Muscle of leg (tissue), 11 donors: Measurements from ENCODE around the gene KIRREL3. TPM values are rescaled to one million over a fixed set of nuclear protein-coding genes. Genes with fewer than 3 reads are reported as not detected.

ENCODE experiments used
- DNase-seq: peaks from one replicate; pipeline ENCODE4 v3.0.0; 2013
- H3K27ac ChIP-seq: one replicate; pipeline ENCODE4 v1.5.1; 2013; ENCODE audit warnings: mild to moderate bottlenecking, low read length, control low read depth
- H3K27me3 ChIP-seq: one replicate; pipeline ENCODE4 v1.6.1; 2013; ENCODE audit warnings: low read length; ENCODE audit not compliant: control insufficient read depth, insufficient read depth
- H3K36me3 ChIP-seq: one replicate; pipeline ENCODE4 v1.6.1; 2013; ENCODE audit warnings: low read length; ENCODE audit not compliant: control insufficient read depth, insufficient read depth
- H3K4me1 ChIP-seq: one replicate; pipeline ENCODE4 v1.6.1; 2013; ENCODE audit warnings: low read length; ENCODE audit not compliant: control insufficient read depth, insufficient read depth
- H3K4me3 ChIP-seq: one replicate; pipeline ENCODE4 v1.5.1; 2013; ENCODE audit warnings: low read length, control low read depth
- H3K9me3 ChIP-seq: replicated peaks from 2 replicates; pipeline ENCODE4 v1.6.1; 2013; ENCODE audit warnings: low read depth, low read length; ENCODE audit not compliant: control insufficient read depth
- WGBS: methylation state at CpG from one replicate; pipeline ENCODE4 v1.1.5; 2013; ENCODE audit warnings: missing lambda C conversion rate; ENCODE audit not compliant: insufficient coverage; 5-methylcytosine and 5-hydroxymethylcytosine counted together
- polyA plus RNA-seq, 8 donors: library from polyadenylated mRNA; unstranded; fragments of 120-200 nt; gene quantifications; one replicate each; pipeline versions ENCODE4 v1.2.1 to v1.2.3, GENCODE V29; 2013; ENCODE audit warnings: inconsistent platforms in 1 of 8, low replicate concordance in 1 of 8; ENCODE audit not compliant: insufficient read length in 8 of 8, insufficient read depth in 1 of 8
- total RNA-seq: library from RNA; stranded (reverse); fragments of 120-200 nt; gene quantifications from one replicate; pipeline ENCODE4 v1.2.4, GENCODE V29; 2013

The KIRREL3 gene
- total and polyA plus RNA-seq, 9 donors, result 0.27 to 1.8 (median 0.93) TPM

DNA sequence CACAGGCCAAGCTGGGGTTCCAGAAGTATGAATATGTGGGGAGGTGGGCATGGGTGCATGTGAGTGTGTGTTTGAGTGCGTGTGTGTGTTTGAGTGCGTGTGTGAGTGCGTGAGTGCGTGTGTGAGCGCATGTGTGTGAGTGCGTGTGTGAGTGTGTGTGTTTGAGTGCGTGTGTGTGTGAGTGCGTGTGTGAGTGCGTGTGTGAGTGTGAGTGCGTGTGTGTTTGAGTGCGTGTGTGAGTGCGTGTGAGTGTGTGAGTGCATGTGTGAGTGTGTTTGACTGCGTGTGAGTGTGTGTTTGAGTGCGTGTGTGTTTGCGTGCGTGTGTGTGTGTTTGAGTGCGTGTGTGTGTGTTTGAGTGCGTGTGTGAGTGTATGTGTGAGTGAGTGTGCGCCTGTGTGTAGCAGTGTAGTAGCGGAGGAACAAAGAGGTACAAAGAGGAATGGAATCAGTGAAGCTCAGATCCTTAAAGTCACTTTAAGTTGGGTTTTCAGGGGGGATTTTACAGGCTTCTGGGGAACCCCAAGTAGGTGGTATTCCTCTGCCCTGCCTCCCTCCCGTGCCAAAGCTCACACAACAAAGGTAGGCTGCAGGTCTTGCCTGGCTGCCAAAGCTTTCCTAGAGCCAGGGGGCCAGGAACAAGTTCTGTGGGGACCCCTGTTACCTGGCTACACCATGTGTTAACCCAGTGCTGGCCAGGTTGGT lies 137.1 kb downstream of the KIRREL3 start:
- no peak overlapping the region for H3K4me3 ChIP-seq
- H3K27me3 ChIP-seq, result peaks cover 16% of the 10 kb centered on the region
- no peak for DNase-seq
- H3K36me3 ChIP-seq, result no peaks in the 10 kb centered on the region
- H3K9me3 ChIP-seq, result no peaks in the 10 kb centered on the region
- H3K27ac ChIP-seq, result no peak overlapping the region
- 72% methylated on average over 20 of the region's 21 CpGs for WGBS
- no peaks in the 10 kb centered on the region for H3K4me1 ChIP-seq

DNA sequence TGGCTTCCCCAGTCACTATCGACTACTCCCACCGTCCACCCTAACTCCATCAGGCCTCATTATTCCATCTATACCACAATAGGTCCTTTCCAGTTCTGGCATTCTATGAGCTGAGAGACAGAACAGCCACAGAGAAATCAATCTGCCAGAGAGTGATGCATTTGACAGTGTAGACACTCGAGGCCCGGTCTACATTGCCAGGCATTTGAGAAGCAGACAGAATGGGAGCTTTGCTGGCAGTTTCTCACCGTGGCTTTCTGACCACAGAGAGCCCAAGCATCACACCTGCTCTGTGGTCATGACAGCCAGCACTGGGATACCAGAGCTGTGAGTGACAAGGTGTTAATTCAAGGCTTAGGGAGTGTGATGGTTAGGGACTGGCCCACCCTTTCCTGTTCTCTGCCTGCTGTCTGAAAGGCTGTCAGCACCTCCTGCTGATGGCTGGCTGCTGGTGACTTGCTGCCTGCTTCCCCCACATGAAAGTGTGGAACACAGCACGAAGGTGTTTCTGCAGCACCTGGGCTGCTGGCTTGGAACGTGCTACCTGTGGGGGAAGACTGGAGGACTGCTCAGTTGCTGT lies 137.8 kb downstream of the KIRREL3 start:
- no peak for DNase-seq
- Histone ChIP-seq H3K27ac (no peak overlapping the region), H3K9me3 (no peaks in the 10 kb centered on the region), H3K36me3 (no peaks in the 10 kb centered on the region), H3K4me1 (no peaks in the 10 kb centered on the region), H3K27me3 (peaks cover 16% of the 10 kb centered on the region), H3K4me3 (no peak overlapping the region)
- 39% methylated on average over 7 of the region's 7 CpGs for WGBS

DNA sequence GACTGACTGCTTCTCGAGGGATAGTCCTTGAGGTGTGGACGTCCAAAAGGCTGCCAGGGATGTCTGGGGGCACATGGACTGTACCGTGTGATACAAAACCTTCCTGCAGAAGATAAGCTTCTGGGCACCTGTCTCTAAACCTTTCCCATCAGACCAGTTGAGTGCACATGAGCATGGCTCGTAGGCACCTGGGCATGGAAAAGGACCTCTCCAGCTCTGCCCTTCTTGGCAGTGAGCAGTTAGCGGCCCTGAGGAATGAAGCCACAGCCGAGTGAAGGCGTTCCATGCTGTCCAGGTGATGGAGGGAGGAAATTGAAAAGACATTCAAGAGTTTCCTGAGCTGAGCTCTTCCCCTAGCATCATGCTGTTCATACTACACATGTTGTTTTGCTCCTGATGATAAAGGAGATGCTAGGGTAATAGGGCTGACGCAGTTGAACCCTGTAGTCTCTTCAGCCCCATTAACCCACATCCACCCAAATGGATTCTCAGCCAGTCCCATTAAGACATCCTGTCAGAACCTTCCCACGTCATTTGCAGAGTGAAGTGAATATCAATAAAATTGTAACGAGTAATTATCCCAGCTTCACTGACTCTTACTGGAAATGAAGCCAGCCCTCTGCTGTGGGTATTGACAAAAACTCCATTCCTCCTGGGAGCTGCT lies 138.6 kb downstream of the KIRREL3 start:
- 88% methylated on average over 6 of the region's 10 CpGs for WGBS
- no peak for DNase-seq
- no peak overlapping the region for H3K27ac ChIP-seq
- no peaks in the 10 kb centered on the region for H3K36me3 ChIP-seq
- H3K4me1 ChIP-seq, result no peaks in the 10 kb centered on the region
- H3K4me3 ChIP-seq, result no peak overlapping the region
- no peaks in the 10 kb centered on the region for H3K9me3 ChIP-seq
- peaks cover 15% of the 10 kb centered on the region for H3K27me3 ChIP-seq

DNA sequence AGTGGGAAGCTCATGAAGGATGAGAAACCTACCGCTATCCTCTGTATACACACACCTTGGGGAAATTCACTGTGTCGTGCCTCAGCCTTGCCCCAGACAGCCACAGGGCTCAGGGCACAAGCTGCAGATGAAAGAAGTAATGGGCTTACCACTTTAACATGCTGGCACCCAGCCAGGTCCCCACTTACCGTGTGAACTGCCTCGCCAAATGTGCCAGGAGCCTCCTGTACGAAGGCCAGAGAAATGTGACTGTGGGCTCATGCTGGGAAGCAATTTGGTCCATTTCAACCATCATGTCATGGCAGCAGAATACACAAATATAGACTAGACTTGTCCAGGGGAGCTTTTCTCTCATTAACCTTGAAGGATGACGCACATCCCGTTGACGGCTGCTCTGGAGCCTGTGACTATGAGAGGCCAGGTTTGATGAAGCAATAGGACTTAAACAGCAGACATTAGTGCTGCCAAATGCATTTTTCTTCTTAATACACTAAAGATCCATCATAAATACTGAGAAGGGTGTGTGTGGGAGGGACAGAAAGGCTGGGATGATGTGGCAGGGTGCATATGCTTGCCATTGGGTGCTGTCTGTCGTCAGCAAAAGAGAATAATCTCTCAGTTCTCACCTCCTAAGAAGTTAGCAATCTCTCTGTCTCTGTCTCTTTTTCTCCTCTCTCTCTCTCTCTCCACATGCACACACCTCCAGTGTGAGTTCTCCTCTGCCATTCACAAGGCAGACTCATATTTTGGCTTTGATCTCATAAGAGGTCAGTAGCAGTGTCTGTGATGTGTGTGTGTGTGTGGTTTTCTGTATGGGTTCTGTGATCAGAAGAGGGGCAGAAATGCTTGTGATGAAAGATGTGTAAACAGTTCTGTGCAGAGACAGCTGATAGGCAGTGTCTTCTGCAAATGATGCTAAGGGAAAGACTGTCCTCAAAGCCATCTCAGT lies 142.4 kb downstream of the KIRREL3 start:
- Histone ChIP-seq H3K9me3 (no peaks in the 10 kb centered on the region), H3K36me3 (no peaks in the 10 kb centered on the region), H3K27me3 (peaks cover 9% of the 10 kb centered on the region), H3K4me3 (no peak overlapping the region), H3K4me1 (no peaks in the 10 kb centered on the region), H3K27ac (no peak overlapping the region)
- WGBS, result 43% methylated on average over 4 of the region's 9 CpGs
- DNase-seq, result no peak

DNA sequence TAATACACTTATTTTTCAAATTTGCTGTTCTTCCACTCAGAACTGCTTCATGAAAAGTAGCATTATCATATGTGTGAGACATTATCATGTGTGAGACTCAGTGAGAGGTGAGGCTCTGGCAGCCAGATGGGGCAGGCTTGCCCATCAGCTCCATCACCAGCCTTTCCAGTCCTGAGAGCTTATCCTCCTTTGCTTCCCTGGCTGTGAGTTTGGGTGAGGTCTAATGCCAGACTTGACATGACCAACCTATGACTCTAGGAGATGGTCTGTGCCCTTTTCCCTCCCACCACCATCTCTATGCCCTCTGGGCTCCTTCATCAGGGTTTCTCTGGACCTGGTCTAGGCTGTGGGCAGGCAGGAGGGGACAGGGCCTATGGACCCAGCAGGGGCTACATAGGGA lies 145.0 kb downstream of the KIRREL3 start:
- Histone ChIP-seq H3K4me3 (no peak overlapping the region), H3K9me3 (no peaks in the 10 kb centered on the region), H3K27ac (no peak overlapping the region), H3K4me1 (no peaks in the 10 kb centered on the region), H3K36me3 (no peaks in the 10 kb centered on the region), H3K27me3 (peaks cover 2% of the 10 kb centered on the region)
- DNase-seq, result no peak

DNA sequence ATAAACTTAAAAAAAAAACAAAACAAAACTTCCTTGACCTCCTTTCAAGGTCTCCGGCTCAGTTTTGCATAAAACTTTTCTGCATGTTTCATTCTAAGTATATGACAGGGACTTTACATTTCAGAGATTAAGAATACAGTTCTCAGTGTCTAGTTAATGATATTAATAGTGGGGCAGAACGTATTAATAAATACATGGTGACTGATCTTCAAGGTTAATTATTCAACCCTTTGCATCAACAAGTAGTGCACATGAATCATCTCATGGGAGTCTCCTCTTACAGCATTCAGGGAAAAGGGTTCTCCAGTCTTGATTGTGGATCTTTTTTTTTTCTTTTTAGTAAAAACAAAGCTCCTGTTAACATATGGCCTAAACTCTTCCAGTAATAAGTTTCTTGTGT lies 146.8 kb downstream of the KIRREL3 start:
- Histone ChIP-seq H3K9me3 (no peaks in the 10 kb centered on the region), H3K27ac (no peak overlapping the region), H3K4me1 (no peaks in the 10 kb centered on the region), H3K36me3 (no peaks in the 10 kb centered on the region), H3K4me3 (no peak overlapping the region), H3K27me3 (peaks cover 6% of the 10 kb centered on the region)
- DNase-seq, result no peak
- no CpG with 5 or more reads among the region's 2 CpGs for WGBS

DNA sequence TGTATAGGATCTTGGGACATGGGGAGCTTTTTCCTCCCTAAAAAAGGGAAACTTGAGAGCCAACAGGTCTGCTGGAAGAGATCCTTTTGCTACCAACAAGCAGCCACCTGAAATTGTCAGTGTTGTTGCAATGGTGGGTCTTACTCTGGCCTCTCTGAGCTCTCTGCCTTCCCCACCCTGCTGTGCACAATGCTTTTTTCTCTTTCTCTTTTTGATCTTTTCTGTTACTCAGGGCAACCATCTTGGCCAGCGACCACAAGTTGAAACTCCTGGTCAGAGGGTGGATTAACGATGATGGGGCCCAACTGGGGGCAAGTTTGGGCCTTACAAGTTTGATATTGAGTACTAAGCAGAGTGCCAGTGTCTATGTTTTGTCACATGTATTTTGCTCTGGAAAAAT lies 155.8 kb downstream of the KIRREL3 start:
- no peaks in the 10 kb centered on the region for H3K4me1 ChIP-seq
- DNase-seq, result no peak
- no peaks in the 10 kb centered on the region for H3K27me3 ChIP-seq
- H3K36me3 ChIP-seq, result no peaks in the 10 kb centered on the region
- no peak overlapping the region for H3K27ac ChIP-seq
- H3K9me3 ChIP-seq, result no peaks in the 10 kb centered on the region
- no peak overlapping the region for H3K4me3 ChIP-seq
- 78% methylated on average over 1 of the region's 2 CpGs for WGBS

DNA sequence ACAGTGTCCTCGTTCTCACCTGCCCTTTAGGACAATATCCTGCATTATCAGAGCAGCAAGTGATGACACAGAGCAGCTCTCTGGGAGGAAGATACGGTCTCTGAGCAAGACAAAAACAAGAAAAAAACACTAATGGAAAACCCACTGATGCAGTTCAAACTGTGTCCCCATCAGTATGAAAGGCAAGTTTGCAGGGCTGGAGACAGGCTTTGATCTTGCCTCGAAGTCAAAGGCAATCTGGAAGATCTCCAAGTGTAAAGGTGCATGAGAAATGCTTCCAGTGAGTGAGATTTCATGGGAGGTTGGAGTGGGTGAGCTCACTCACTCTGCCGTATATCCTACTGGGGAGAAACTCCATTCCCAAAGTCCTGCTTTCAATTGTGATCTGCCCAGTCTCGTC lies 157.5 kb downstream of the KIRREL3 start:
- H3K9me3 ChIP-seq, result no peaks in the 10 kb centered on the region
- no peaks in the 10 kb centered on the region for H3K27me3 ChIP-seq
- H3K27ac ChIP-seq, result no peak overlapping the region
- H3K36me3 ChIP-seq, result no peaks in the 10 kb centered on the region
- H3K4me1 ChIP-seq, result no peaks in the 10 kb centered on the region
- H3K4me3 ChIP-seq, result no peak overlapping the region
- WGBS, result 64% methylated on average over 3 of the region's 5 CpGs
- no peak for DNase-seq

DNA sequence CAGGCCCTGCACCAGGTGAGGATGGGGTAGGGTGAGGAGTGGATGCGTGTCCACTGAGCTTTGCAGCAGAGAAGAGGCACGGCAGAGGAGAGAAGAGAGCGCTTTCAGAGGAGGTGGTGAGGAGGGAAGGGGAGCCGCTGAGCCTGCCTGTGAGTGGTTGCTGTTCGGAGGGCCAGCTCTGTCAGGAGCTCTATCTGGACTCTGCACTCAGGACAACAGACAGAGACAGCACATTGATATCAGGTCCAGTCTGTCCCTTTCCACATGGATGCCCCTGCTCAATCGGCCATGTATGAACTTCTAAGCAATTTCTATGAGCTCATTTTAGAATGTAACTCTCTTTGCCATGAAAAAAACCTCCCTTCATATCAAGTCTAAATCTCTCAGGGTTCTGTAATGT lies 158.6 kb downstream of the KIRREL3 start:
- H3K27ac ChIP-seq, result no peak overlapping the region
- no peak for DNase-seq
- no peaks in the 10 kb centered on the region for H3K4me1 ChIP-seq
- H3K4me3 ChIP-seq, result no peak overlapping the region
- no peaks in the 10 kb centered on the region for H3K36me3 ChIP-seq
- H3K9me3 ChIP-seq, result no peaks in the 10 kb centered on the region
- no peaks in the 10 kb centered on the region for H3K27me3 ChIP-seq
- 77% methylated on average over 5 of the region's 6 CpGs for WGBS

DNA sequence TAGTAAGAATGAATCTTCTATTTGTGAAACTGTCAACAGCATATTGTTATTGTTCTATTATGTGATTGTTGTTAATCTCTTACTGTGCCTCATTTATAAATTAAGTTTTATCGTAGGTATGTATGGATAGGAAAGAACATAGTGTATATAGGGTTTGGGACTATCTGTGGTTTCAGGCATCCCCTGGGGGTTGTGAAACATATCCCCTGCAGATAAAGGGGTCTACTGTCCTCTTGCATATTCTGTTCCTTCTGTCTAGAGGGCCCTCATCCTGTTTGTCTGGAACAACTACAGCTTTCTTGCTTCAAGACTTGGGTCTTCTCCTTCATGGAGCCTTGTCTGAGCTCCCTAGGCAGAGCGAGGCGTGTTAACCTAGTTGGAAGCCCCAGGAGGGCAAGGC lies 159.6 kb downstream of the KIRREL3 start:
- H3K27ac ChIP-seq, result no peak overlapping the region
- H3K36me3 ChIP-seq, result no peaks in the 10 kb centered on the region
- H3K4me3 ChIP-seq, result no peak overlapping the region
- 66% methylated on average over 2 of the region's 3 CpGs for WGBS
- DNase-seq, result no peak
- no peaks in the 10 kb centered on the region for H3K27me3 ChIP-seq
- no peaks in the 10 kb centered on the region for H3K4me1 ChIP-seq
- no peaks in the 10 kb centered on the region for H3K9me3 ChIP-seq
